Mesothelial cell of epicardium (in vitro differentiated cells): ENCODE measurements around the gene MXRA8. TPM values are rescaled to one million over a fixed set of nuclear protein-coding genes. Genes with fewer than 3 reads are reported as not detected.
"Not testable (repeated sequence)": the region's sequence is repeated elsewhere in the genome, so short reads cannot be mapped to it uniquely, and the experiment has no call there.

Experiments
- DNase-seq, 2 experiments: peaks; one replicate each; pipeline ENCODE4 v3.0.0; 2021; ENCODE audit warnings: low spot score in 2 of 2; ENCODE audit not compliant: unreplicated experiment in 2 of 2
- H3K27ac Mint-ChIP-seq: 2 replicates; pipeline ENCODE4 v1.8.0; 2021; ENCODE audit warnings: mixed read lengths
- H3K27me3 Mint-ChIP-seq: 2 replicates; pipeline ENCODE4 v1.8.0; 2021; ENCODE audit warnings: low read depth, mixed read lengths
- H3K36me3 Mint-ChIP-seq: 2 replicates; pipeline ENCODE4 v1.8.0; 2021; ENCODE audit warnings: mixed read lengths
- H3K4me1 Mint-ChIP-seq: 2 replicates; pipeline ENCODE4 v1.8.0; 2021; ENCODE audit warnings: mixed read lengths
- H3K4me3 Mint-ChIP-seq: 2 replicates; pipeline ENCODE4 v1.8.0; 2021; ENCODE audit warnings: mild to moderate bottlenecking, moderate library complexity, mixed read lengths
- H3K9me3 Mint-ChIP-seq: 2 replicates; pipeline ENCODE4 v1.8.0; 2021; ENCODE audit warnings: mixed read lengths
- CTCF ChIP-seq: fragments of 200-600 bp; sonication (generic); IDR thresholded peaks from one replicate; pipeline ENCODE4 v1.5.0; 2021; ENCODE audit warnings: antibody characterized with exemption; ENCODE audit not compliant: unreplicated experiment
- total RNA-seq: library from RNA; stranded (reverse); gene quantifications from 3 replicates; pipeline ENCODE4 v1.2.1, GENCODE V29; 2021

Gene MXRA8
- total RNA-seq, 1 donor from 2014 or later: 157 TPM

GRCh38 chr1:1371746-1372711 lies 13.7 kb upstream of the MXRA8 start:
- peaks cover 14% of the 10 kb centered on the region for H3K4me1 Mint-ChIP-seq
- H3K36me3 Mint-ChIP-seq: no peaks in the 10 kb centered on the region
- peak in 1 of 2 experiments; percentile 88 for DNase-seq
- peak; percentile 92 for TF ChIP-seq CTCF
- H3K4me3 Mint-ChIP-seq: peak overlapping the region; percentile 83
- H3K27me3 Mint-ChIP-seq: no peaks in the 10 kb centered on the region
- H3K9me3 Mint-ChIP-seq: no peaks in the 10 kb centered on the region
- no peak overlapping the region for H3K27ac Mint-ChIP-seq

GRCh38 chr1:1371364-1371745 lies 13.0 kb upstream of the MXRA8 start:
- H3K9me3 Mint-ChIP-seq: no peaks in the 10 kb centered on the region
- no peak for TF ChIP-seq CTCF
- peaks cover 14% of the 10 kb centered on the region for H3K4me1 Mint-ChIP-seq
- no peak overlapping the region for H3K4me3 Mint-ChIP-seq
- H3K27ac Mint-ChIP-seq: no peak overlapping the region
- no peaks in the 10 kb centered on the region for H3K36me3 Mint-ChIP-seq
- no peak for DNase-seq
- H3K27me3 Mint-ChIP-seq: no peaks in the 10 kb centered on the region

GRCh38 chr1:1370771-1371300 lies 12.5 kb upstream of the MXRA8 start:
- Mint-ChIP-seq H3K27ac (no peak overlapping the region), H3K9me3 (no peaks in the 10 kb centered on the region), H3K4me1 (peaks cover 14% of the 10 kb centered on the region), H3K4me3 (no peak overlapping the region), H3K27me3 (no peaks in the 10 kb centered on the region), H3K36me3 (no peaks in the 10 kb centered on the region)
- no peak for TF ChIP-seq CTCF
- no peak for DNase-seq

- not testable (repeated sequence) for H3K4me3 Mint-ChIP-seq, H3K27ac Mint-ChIP-seq, H3K36me3 Mint-ChIP-seq, H3K9me3 Mint-ChIP-seq, H3K27me3 Mint-ChIP-seq, DNase-seq
- H3K4me1 Mint-ChIP-seq: peaks cover 11% of the 10 kb centered on the region
These were observed 11.7 kb upstream of the MXRA8 start for GRCh38 chr1:1370094-1370493.

GRCh38 chr1:1367315-1367714 lies 9.0 kb upstream of the MXRA8 start:
- Mint-ChIP-seq H3K4me1 (peaks cover 2% of the 10 kb centered on the region), H3K27me3 (no peaks in the 10 kb centered on the region), H3K27ac (no peak overlapping the region), H3K9me3 (no peaks in the 10 kb centered on the region), H3K36me3 (no peaks in the 10 kb centered on the region), H3K4me3 (no peak overlapping the region)
- DNase-seq: no peak
- TF ChIP-seq CTCF: no peak

- DNase-seq: no peak
- no peaks in the 10 kb centered on the region for H3K27me3 Mint-ChIP-seq
- no peak overlapping the region for H3K27ac Mint-ChIP-seq
- TF ChIP-seq CTCF: no peak
- peaks cover 6% of the 10 kb centered on the region for H3K4me1 Mint-ChIP-seq
- no peaks in the 10 kb centered on the region for H3K9me3 Mint-ChIP-seq
- no peaks in the 10 kb centered on the region for H3K36me3 Mint-ChIP-seq
- no peak overlapping the region for H3K4me3 Mint-ChIP-seq
These were observed 8.3 kb upstream of the MXRA8 start for GRCh38 chr1:1366699-1367066.
